ENCODE results near the gene PEPD.

Gene PEPD

DNA sequence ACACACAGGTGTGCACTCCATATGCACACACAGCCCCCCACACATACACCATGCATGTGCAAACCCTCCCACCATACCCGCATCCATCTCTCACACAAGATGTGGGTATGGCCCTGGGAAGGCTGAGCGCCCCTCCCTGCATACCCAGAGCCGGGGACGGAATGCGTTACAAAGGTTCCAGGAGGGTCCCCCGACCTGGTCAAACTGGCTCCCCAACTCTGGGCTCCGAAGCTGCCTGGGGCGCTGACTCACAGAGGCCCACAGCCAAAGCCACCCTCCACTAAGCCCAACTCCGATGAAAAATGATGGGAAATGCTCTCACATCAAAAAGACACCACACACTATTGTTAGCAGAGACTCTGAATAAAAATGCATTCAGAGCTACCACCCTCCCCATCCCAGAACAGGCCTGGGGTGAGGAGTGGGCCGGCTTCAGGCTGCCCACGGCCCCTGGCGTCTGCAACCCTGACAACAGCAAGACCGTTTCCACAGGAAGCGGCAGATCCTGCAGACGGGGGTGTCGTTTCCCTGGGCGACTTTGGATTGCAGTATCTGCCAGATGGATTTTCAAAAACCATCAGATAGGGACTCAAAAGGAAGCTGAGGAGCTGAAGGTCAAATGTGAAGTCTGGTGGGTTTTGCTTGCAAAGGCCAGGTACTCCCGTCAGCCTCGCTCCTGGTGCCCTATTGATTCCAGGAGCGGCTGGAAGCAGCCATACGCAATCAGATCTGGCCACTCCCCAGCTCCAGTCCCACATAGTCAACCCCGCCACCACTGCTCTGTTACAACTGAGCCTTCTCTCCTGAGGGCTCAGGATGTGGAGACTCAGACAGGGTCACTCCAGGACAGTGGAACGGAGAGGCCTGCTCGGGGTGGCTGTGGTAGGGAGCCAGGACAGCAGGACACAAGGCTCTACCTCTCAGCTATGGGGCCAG, 14.3 kb downstream of the PEPD start:
- no peak for ATAC-seq (replicated peaks; ENCODE audit: extremely low read depth, poor library complexity, severe bottlenecking)

DNA sequence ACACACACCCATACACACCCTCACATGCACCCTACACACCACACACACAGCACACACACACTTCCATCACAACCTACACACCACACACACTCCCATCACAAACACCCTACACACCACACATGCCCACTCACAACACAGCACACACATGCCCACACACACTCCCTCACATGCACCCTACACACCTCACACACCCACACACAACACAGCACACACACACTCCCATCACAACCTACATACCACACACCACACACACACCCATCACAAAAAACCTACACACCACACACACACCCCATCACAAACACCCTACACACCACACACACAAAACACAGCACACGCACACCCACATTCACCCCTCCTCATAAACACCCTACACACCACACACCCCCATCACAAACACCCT, 15.1 kb downstream of the PEPD start:
- H3K27ac Mint-ChIP-seq (ENCODE audit: low read depth): no peak overlapping the region
- DNase-seq (ENCODE audit: low spot score in 2 of 2): no peak
- H3K4me3 Mint-ChIP-seq: no peak overlapping the region
- ATAC-seq (replicated peaks; ENCODE audit: extremely low read depth, poor library complexity, severe bottlenecking): no peak
- peaks cover 14% of the 10 kb centered on the region for H3K4me1 Mint-ChIP-seq
- H3K36me3 Mint-ChIP-seq (ENCODE audit: insufficient read depth): peaks cover 2% of the 10 kb centered on the region
- H3K27me3 Mint-ChIP-seq: no peaks in the 10 kb centered on the region
- no peaks in the 10 kb centered on the region for H3K9me3 Mint-ChIP-seq

More for the DNA sequence above, 14.3 kb downstream of the PEPD start:
- H3K9me3 Mint-ChIP-seq: no peaks in the 10 kb centered on the region
- DNase-seq (ENCODE audit: low spot score in 2 of 2): no peak
- H3K36me3 Mint-ChIP-seq (ENCODE audit: insufficient read depth): peaks cover 4% of the 10 kb centered on the region
- peaks cover 20% of the 10 kb centered on the region for H3K4me1 Mint-ChIP-seq
- no peaks in the 10 kb centered on the region for H3K27me3 Mint-ChIP-seq
- no peak overlapping the region for H3K4me3 Mint-ChIP-seq
- no peak overlapping the region for H3K27ac Mint-ChIP-seq (ENCODE audit: low read depth)

DNA sequence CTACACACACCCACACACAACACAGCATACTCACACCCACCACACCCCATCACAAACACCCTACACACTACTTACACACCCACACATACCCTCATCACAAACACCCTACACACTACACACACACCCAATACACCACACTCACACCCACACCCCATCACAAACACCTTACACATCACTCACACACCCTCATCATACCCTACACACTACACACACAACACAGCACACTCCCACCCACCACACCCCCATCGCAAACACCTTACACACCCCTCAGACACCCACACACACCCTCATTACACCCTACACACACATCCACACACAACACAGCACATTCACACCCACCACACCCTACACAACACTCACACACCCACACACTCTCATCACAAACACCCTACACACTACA, 15.8 kb downstream of the PEPD start:
- Mint-ChIP-seq H3K9me3 (no peaks in the 10 kb centered on the region), H3K27me3 (no peaks in the 10 kb centered on the region), H3K4me1 (peaks cover 10% of the 10 kb centered on the region), H3K4me3 (no peak overlapping the region), H3K36me3 (ENCODE audit: insufficient read depth) (peaks cover 1% of the 10 kb centered on the region), H3K27ac (ENCODE audit: low read depth) (no peak overlapping the region)
- DNase-seq (ENCODE audit: low spot score in 2 of 2) (no peak), ATAC-seq (replicated peaks; ENCODE audit: extremely low read depth, poor library complexity, severe bottlenecking) (no peak)

DNA sequence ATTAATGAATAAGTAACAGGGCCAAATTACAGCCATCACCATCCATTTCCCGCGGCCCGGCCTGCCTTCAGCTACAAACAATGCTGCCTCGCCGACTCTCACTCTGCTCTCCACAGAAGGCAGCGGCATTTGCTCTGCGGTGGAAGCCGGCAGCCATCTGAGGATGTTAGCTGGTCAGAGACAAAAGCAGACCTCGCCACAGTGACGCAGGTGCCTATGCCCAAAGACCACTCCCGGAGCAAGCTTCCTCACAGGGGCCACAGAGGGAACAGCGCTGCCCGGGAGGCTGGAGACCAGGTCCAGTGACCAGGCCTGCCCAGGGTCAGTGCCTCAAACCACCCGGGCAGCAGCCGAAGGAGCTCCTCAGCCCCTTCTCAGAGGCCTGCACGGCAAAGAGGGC, 16.4 kb downstream of the PEPD start:
- DNase-seq (ENCODE audit: low spot score in 2 of 2): no peak
- ATAC-seq (replicated peaks; ENCODE audit: extremely low read depth, poor library complexity, severe bottlenecking): no peak
- Mint-ChIP-seq H3K27ac (ENCODE audit: low read depth) (no peak overlapping the region), H3K4me1 (peaks cover 10% of the 10 kb centered on the region), H3K36me3 (ENCODE audit: insufficient read depth) (peaks cover 1% of the 10 kb centered on the region), H3K9me3 (no peaks in the 10 kb centered on the region), H3K4me3 (no peak overlapping the region), H3K27me3 (no peaks in the 10 kb centered on the region)

DNA sequence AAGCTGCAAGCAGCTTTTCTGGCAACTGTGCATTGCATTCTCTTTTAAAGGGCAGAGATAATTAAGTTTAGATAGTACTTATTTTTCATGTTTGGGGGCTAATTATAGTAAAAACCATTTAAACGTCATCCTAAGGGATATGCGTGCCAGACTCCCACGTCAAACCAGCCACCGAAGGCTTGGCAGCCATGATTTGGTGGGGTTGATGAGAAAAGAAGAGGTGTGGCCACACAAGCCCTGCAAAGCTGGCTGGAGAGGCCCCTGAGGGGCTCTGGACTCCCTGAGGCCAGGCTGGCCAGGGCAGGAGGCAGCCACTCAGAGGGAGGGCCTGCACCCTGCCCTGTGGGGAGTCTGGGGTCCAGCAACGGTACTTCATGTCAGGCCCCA, 17.5 kb downstream of the PEPD start:
- H3K36me3 Mint-ChIP-seq (ENCODE audit: insufficient read depth): no peaks in the 10 kb centered on the region
- H3K4me1 Mint-ChIP-seq: peaks cover 10% of the 10 kb centered on the region
- no peak overlapping the region for H3K4me3 Mint-ChIP-seq
- no peak overlapping the region for H3K27ac Mint-ChIP-seq (ENCODE audit: low read depth)
- ATAC-seq (replicated peaks; ENCODE audit: extremely low read depth, poor library complexity, severe bottlenecking): no peak
- DNase-seq (ENCODE audit: low spot score in 2 of 2): no peak
- no peaks in the 10 kb centered on the region for H3K27me3 Mint-ChIP-seq
- H3K9me3 Mint-ChIP-seq: no peaks in the 10 kb centered on the region

DNA sequence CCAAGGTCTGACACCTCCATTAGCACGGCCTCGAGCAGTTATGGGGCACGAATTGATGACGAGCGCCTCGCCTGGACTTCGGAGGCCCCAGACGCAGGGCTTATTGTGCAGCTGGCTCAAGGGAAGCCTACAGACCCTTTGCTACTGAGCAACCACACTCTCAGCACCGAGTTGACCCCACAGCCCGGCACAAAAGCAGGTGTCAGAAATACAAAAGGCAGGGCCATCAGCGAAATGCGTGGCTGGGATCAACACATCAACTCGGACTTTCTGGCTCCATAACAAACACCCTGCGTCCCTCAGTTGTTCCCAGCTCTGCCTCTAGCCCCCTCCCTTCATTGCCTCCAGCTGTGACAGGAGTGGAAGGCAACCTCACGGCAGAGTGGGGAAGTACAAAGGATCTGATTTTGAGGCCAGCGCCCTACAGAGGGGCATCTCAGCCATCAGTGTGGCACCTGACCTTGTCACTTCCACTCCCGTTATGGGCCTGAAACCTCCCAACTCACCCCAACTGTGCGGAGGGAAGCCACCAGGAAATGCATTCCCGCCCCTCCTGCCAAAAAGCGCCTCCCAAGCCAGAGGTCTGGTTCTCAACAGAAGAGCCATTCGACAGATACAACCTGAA, 18.0 kb downstream of the PEPD start:
- DNase-seq (ENCODE audit: low spot score in 2 of 2) (no peak), ATAC-seq (replicated peaks; ENCODE audit: extremely low read depth, poor library complexity, severe bottlenecking) (no peak)
- no peak overlapping the region for H3K4me3 Mint-ChIP-seq
- peaks cover 10% of the 10 kb centered on the region for H3K4me1 Mint-ChIP-seq
- H3K27ac Mint-ChIP-seq (ENCODE audit: low read depth): no peak overlapping the region
- H3K9me3 Mint-ChIP-seq: no peaks in the 10 kb centered on the region
- no peaks in the 10 kb centered on the region for H3K27me3 Mint-ChIP-seq
- H3K36me3 Mint-ChIP-seq (ENCODE audit: insufficient read depth): no peaks in the 10 kb centered on the region

DNA sequence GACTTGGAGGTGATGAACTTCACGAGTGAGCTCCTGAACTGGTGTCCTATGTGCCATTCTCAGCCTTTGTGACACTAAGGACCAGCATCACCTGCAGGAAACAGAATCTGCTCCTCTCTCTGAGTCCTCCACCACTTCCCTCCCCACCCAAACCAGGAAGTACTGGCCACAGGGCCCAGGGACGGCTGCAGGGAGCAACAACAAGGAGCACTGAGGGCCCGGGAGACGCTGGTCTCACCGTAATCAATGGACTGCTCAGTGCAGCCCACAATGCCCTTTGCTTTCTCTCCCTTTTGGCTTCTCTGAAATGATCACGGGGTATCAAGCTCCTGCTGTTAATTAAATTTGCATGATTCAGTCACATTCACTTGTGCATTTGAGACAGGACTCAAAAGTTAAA, 18.6 kb downstream of the PEPD start:
- Mint-ChIP-seq H3K27ac (ENCODE audit: low read depth) (no peak overlapping the region), H3K4me3 (no peak overlapping the region), H3K4me1 (peaks cover 10% of the 10 kb centered on the region), H3K9me3 (no peaks in the 10 kb centered on the region), H3K36me3 (ENCODE audit: insufficient read depth) (peaks cover 2% of the 10 kb centered on the region), H3K27me3 (no peaks in the 10 kb centered on the region)
- ATAC-seq (replicated peaks; ENCODE audit: extremely low read depth, poor library complexity, severe bottlenecking) (no peak), DNase-seq (ENCODE audit: low spot score in 2 of 2) (no peak)

DNA sequence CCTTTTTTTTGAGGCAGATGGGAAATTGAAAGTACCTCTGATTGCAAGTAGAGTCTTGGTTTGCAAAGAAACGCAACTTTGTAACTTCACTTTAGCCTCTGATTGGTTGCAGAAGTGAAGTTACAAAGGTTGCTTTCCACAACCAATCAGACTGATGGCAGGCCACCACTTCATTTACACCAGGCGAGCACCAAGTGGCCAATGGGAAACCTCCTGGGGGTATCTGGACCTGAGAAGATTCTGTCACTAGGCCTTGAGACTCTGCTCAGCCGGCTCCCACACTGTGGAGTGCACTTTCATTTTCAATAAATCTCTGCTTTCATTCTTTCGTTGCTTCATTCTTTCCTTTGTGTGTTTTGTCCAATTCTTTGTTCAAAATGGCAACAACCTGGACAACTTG, 19.1 kb downstream of the PEPD start:
- no peak for ATAC-seq (replicated peaks; ENCODE audit: extremely low read depth, poor library complexity, severe bottlenecking)
- Mint-ChIP-seq H3K4me3 (no peak overlapping the region), H3K9me3 (no peaks in the 10 kb centered on the region), H3K4me1 (peaks cover 10% of the 10 kb centered on the region), H3K27me3 (no peaks in the 10 kb centered on the region), H3K27ac (ENCODE audit: low read depth) (no peak overlapping the region), H3K36me3 (ENCODE audit: insufficient read depth) (peaks cover 2% of the 10 kb centered on the region)
- no peak for DNase-seq (ENCODE audit: low spot score in 2 of 2)

DNA sequence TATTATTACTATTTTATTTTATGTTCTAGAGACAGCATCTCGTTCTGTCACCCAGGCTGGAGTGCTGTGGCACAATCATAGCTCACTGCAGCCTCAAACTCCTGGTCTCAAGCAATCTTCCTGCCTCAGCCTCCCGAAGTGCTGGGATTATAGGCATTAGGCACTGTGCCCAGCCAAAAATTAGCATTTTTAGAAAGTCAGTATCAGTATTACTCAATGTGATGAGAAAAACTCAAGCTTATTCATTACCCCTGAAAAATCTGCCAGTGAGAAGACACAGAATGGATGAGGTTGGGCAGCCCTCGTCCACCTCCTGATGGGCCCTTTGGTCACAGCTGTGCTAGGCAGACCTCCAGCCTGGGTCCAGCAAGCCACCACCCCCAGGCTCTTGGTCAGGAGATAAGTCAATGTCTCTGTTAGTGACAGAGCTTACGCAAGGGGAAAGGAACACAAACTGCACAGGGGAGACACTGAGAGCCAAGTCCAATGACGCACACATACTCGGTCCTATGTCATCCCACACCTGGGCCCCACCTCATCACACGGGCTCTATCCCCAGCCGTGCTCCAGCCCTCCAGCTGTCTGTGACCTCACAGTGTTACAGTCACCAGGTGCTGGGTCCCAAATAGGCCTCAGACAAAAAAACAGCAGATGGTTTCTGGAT, 19.8 kb downstream of the PEPD start:
- Mint-ChIP-seq H3K36me3 (ENCODE audit: insufficient read depth) (peaks cover 2% of the 10 kb centered on the region), H3K4me1 (peaks cover 8% of the 10 kb centered on the region), H3K27ac (ENCODE audit: low read depth) (peak overlapping the region; percentile 7), H3K27me3 (no peaks in the 10 kb centered on the region), H3K9me3 (no peaks in the 10 kb centered on the region), H3K4me3 (no peak overlapping the region)
- DNase-seq (ENCODE audit: low spot score in 2 of 2) (no peak), ATAC-seq (replicated peaks; ENCODE audit: extremely low read depth, poor library complexity, severe bottlenecking) (no peak)

DNA sequence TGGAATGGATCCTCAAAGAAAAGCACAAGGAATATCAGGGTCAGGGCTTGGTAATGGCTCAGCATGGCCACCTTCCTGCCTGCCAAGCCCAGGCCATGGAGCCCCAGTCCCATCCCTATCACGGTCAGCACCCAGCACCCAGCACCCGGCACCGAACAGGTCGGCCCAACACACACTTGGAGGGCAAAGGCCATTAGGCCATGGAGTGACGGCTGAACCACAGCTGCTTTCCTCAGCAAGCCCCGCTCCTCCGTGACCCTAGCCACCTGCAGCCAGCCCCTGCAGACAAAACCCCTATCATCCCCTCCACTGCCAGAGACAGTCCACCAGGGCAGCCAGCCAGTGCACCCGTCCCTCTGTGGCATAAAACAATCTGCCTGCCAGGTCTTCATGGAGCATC, 20.6 kb downstream of the PEPD start:
- H3K36me3 Mint-ChIP-seq (ENCODE audit: insufficient read depth): peaks cover 5% of the 10 kb centered on the region
- H3K27me3 Mint-ChIP-seq: no peaks in the 10 kb centered on the region
- ATAC-seq (replicated peaks; ENCODE audit: extremely low read depth, poor library complexity, severe bottlenecking) (no peak), DNase-seq (ENCODE audit: low spot score in 2 of 2) (no peak)
- H3K27ac Mint-ChIP-seq (ENCODE audit: low read depth): no peak overlapping the region
- no peak overlapping the region for H3K4me3 Mint-ChIP-seq
- H3K4me1 Mint-ChIP-seq: no peaks in the 10 kb centered on the region
- no peaks in the 10 kb centered on the region for H3K9me3 Mint-ChIP-seq

DNA sequence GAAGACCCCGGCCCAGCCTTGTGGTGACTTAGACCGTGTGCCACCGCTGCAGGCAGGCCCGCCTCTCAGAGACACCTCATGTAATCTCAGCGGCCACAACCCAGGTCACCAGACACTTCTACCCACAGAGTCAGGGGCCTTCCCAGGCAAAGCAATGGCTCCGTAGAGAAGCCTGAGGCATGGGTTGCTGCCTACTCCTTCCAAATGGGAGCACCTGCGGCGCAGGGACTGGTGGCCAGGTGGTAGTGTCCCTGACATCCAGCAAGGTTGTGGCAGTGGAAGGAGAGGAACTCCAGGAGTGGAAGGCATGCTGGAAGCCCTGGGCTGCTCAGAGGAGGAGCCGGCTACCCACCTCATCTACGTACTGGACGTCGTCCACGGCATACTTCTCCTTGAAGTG, 21.0 kb downstream of the PEPD start:
- Mint-ChIP-seq H3K27me3 (no peaks in the 10 kb centered on the region), H3K4me3 (no peak overlapping the region), H3K4me1 (no peaks in the 10 kb centered on the region), H3K27ac (ENCODE audit: low read depth) (no peak overlapping the region), H3K9me3 (no peaks in the 10 kb centered on the region), H3K36me3 (ENCODE audit: insufficient read depth) (peaks cover 5% of the 10 kb centered on the region)
- DNase-seq (ENCODE audit: low spot score in 2 of 2): no peak
- ATAC-seq (replicated peaks; ENCODE audit: extremely low read depth, poor library complexity, severe bottlenecking): no peak

DNA sequence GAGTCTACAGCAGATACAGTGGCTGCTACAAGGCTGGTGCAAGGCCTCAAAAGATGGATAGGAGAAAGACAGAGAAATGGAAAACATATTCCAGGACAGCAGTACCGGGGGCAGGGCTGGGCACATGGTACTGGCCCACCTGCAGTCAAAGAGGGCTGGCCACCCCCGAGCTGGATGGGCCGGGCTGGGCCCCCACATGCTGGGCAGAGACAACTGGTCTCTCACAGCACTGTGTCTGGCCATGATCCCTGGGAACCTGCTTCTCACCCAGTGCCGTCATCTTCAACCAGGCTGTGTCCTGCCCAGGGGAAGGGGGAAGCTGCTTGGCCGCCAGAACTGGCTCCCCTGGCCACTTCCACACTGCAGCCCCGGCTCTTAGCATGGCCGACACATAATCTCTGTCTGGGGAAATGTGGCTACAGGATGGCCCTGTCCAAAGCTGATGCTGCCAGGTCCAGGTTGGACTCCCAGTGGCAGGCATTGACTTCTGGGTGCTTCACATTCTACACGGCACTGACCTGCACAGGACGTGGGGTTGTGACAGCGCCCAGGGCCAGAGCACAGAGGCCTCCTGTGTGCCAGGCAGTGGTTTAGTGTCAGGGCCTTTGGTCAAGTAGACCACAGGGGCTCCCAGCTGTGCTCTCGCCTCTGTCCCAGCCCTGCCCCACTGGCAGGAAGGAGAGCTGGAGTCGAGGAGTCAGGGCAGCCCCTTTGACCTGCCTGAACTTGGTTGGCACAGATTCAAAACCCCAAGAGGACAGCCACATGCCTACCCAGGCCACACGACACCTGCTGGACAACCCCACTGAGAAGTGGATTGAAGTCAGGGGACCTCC, 21.7 kb downstream of the PEPD start:
- Mint-ChIP-seq H3K36me3 (ENCODE audit: insufficient read depth) (peaks cover 5% of the 10 kb centered on the region), H3K27ac (ENCODE audit: low read depth) (no peak overlapping the region), H3K27me3 (no peaks in the 10 kb centered on the region), H3K4me3 (no peak overlapping the region), H3K4me1 (no peaks in the 10 kb centered on the region), H3K9me3 (no peaks in the 10 kb centered on the region)
- ATAC-seq (replicated peaks; ENCODE audit: extremely low read depth, poor library complexity, severe bottlenecking): no peak
- no peak for DNase-seq (ENCODE audit: low spot score in 2 of 2)
